OCI-M2 (cell line): ENCODE data around the gene RPS8.
"Not testable (repeated sequence)": the region's sequence is repeated elsewhere in the genome, so short reads cannot be mapped to it uniquely, and the experiment has no call there.

Source experiments
- DNase-seq: peaks from one replicate; lab custom pipeline; 2025; ENCODE audit not compliant: unreplicated experiment; lab: John Stamatoyannopoulos, UW

Gene RPS8

GRCh38 chr1:44802306-44803061, 27.1 kb downstream of the RPS8 start:
- no peak for DNase-seq

- DNase-seq, result no peak
Observed at GRCh38 chr1:44803062-44803311, 27.6 kb downstream of the RPS8 start.

DNA sequence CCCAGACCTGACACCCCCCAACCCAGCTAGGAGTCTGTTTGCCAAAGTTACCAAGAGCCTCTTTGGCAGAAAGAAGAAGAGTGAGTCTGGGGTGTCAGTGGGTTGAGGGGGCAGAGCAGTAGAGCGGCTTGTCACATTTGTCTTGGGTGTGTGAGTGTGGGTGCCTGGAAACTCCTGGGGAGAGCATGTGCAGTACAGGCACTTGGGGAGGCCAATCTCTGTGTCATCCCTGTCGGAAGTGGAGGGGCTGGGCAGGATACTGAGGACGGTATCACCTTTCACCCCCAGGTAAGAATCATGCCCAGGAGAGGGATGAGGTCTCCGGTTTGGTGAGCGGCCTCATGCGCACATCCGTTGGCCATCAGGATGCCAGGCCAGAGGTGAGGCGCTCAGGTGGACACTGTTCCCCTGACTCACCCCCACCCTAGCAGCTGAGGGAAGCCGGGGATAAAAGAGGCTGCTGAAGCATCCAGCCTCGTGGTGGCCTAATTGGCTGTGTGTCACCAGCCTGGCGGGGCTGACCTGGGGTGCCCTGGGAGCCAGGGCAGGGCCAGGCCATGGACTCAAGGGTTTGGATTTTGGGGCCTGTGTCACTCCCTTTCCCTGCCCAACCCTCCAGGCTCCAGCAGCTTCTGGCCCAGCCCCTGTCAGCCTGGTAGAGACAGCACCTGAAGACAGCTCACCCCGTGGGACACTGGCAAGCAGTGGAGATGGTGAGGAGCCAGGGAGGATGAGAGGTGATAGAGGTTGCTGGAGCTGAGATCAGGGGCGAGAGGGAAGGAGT, 28.2 kb downstream of the RPS8 start:
- no peak for DNase-seq

DNA sequence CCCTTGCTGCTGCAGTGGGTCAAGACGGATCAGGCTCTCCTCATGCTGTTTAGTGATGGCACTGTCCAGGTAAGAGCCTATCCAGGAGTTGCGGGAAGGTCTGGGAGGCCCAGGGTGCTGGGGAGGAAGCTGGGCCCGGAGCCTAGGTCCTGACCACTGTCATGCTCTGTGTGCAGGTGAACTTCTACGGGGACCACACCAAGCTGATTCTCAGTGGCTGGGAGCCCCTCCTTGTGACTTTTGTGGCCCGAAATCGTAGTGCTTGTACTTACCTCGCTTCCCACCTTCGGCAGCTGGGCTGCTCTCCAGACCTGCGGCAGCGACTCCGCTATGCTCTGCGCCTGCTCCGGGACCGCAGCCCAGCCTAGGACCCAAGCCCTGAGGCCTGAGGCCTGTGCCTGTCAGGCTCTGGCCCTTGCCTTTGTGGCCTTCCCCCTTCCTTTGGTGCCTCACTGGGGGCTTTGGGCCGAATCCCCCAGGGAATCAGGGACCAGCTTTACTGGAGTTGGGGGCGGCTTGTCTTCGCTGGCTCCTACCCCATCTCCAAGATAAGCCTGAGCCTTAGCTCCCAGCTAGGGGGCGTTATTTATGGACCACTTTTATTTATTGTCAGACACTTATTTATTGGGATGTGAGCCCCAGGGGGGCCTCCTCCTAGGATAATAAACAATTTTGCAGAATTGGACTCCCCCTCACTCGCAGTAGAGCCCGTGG, 30.1 kb downstream of the RPS8 start:
- DNase-seq, result no peak

DNA sequence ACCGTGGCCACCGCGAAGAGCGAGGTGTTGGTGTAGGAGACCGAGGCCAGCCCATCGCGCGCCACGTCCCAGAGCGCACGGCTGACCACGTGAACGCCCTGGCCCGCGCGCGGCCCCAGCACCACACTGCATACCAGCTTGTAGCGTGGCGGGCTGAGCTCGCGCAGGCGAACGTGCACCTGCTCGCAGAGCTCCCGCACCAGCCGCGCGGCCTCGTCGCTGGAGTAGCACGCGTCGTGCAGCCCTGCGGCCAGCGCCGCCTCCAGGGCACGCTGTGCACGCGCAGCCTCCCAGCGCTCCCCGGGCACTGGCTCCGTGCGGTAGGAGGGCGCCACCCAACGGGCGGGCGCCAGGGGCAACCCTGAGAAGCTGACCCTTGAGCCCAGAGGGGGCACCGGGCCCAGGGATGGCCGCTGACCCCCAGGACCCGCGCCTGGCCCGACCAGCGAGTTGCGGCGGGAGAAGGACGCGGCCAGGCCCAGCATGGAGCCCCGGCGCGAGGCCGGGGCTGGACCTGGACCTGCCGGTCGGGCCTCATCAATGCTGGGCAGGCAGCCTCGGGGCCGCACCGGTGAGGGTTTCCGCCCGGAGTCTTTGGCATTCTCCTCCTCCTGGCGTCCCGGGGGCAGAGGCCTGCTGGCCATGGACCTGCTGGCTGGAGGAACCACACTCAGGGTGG, 30.8 kb downstream of the RPS8 start:
- no peak for DNase-seq

DNA sequence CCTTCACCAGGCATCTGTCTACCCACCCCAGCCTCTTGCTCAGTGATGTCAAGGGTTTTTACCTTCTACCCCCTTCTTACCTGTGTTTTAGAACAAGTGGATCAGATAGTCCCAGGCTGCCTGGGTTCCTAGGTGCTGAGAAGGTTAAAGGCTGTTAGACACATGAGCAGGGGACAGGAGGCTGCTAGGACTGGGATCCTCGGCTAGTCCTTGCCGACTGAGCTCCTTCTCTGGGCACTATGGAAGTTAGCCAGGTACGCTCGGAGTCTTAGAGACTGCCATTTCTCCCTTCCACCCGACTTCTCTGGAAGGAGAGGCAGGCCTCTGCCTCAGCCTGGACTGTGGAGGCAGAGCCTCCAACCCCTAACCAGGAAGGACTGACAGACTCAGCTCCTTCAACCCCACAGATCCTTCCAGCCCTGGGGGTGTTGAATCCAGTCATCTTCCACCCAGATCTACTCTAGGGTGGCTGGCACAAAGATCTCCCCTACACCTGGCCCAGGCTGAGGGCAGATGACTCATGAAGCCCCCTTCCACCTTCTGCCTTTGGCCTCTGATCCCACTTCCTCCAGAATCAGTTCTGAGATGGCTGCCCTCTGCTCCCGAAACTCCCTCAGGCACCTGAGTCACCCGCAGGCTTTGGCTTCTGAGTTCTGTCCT, 31.5 kb downstream of the RPS8 start, which contains the start of gene DYNLT4:
Gene DYNLT4, minus strand, starts transcription at position 648 of the 660 bp plus-strand sequence. CDS start 683 bp downstream, outside the sequence.
- no peak for DNase-seq

DNA sequence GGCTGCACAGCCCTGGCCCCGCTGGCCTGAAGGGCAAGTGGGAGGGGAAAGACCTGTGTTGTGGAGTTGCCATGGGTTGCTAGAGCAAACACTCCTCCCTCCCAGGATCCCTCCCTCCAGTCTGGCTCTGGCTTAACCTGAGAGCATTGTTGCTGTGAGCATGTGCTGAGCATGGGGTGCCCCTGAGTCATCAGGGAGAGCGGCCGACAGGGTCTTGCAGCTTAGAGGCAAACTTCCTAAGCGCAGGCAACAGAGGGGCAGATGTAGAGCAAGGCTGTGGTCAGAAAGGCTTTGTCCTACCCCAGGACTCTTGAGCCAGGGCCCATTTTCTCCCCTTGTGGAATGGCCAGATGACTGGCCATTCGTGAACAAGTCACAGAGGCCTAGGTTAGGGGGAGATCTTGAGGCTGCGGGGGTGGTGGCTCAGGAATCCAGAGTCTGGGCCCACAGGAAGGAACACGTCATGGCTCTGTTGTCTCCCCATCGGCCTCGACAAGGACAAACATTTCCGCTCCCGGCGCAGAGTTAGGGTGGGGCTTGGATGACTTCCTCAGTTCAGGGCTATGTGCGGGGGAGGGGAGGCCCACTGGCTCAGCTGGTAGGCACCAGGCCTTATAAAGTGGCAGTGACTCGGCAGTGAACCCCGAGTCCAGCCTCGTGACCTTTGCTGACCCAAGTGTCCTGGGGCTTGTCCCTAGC, 32.2 kb downstream of the RPS8 start:
- DNase-seq, result peak; percentile 62

- no peak for DNase-seq
Observed at GRCh38 chr1:44808063-44808937, 33.0 kb downstream of the RPS8 start, which contains the start of gene BTBD19. Gene BTBD19 (plus strand): TSS chr1:44808523. CDS start chr1:44808821, 298 bp downstream.

DNA sequence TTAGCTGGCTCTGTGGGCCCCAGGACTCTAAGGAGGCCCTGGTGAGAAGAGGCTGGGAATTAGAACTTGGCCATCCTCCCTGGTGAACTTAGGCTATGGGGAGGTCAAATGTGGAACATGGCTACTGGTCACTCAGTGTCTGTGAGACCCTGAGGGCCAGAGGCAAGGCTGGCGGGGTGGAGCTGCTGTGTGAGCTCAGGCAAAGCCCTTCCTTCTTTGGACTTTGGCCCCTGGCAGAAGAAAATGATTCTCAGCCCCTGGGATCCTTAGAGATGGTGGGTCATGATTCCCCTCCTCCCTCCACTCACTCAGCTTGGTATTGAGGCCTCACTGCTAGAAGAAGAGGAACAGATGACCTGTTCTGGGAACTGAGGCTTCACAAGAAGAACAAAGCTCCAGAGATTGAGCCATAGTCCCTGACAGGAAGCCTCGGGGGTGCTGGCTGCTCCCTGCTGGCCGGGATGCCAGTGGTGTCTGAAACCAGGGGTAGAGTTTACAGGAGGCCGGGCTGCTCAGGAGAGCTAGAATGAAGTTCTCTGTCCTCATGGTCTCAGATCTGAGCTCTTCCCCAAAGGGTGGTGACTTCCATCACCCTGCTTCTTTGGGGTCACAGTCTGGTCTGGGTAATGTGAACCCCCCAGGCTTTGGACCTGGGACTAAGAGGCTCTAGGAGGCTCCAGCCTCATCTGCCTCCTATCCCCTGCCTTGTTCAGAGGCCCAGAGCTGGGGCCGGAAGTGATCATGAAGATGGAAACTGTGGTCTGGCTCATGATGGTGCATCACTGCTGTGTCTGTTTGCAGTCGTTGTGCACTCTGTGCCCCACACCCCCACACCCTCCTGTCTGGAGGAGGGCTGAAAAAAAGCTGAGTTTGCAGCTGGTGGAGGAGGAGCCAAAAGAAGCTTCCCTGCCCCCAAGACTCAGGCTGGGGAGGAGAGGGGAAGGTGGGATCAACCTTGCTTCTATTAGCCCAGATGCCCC, 33.9 kb downstream of the RPS8 start:
- DNase-seq, result no peak

DNA sequence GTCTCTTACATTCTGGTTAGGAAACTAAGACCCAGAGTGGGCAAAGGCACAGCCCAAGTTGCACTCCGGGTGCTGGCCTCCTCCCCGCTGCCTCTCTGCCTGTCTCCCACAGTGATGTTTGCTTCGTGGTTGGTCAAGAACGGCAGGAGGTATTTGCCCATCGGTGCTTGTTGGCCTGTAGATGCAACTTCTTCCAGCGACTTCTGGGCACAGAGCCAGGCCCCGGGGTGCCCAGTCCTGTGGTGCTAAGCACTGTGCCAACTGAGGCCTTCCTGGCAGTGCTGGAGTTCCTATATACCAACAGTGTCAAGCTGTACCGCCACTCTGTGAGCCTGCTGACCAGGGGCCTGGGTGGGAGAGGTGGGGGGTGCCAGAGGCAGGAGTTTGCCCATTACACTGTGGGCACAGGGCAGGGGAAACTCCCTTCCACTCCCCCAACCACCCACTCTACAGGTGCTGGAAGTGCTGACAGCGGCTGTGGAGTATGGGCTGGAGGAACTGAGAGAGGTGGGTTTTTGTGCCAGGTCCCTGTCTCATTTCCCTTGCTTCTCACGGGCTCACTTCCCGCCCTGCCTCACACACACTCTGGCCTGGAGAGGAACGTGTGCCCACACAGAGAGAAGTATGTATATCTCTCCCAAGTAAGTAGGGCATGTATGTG, 34.9 kb downstream of the RPS8 start:
- DNase-seq, result no peak

DNA sequence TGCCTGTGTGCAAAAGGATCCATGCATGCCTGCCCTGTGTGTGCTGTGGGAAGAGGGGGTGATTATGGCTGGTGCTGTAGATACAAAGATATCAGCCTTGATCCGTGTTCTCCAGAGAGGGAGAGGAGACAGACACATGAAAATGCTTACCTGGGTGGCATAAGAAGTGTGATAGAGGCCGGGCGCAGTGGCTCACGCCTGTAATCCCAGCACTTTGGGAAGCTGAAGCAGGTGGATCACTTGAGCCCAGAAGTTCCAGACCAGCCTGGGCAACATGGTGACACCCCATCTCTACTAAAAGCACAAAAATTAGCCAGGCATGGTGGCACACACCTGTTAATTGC, 35.4 kb downstream of the RPS8 start:
- DNase-seq, result not testable (repeated sequence)

GRCh38 chr1:44811234-44811633, 35.9 kb downstream of the RPS8 start:
- DNase-seq, result no peak

DNA sequence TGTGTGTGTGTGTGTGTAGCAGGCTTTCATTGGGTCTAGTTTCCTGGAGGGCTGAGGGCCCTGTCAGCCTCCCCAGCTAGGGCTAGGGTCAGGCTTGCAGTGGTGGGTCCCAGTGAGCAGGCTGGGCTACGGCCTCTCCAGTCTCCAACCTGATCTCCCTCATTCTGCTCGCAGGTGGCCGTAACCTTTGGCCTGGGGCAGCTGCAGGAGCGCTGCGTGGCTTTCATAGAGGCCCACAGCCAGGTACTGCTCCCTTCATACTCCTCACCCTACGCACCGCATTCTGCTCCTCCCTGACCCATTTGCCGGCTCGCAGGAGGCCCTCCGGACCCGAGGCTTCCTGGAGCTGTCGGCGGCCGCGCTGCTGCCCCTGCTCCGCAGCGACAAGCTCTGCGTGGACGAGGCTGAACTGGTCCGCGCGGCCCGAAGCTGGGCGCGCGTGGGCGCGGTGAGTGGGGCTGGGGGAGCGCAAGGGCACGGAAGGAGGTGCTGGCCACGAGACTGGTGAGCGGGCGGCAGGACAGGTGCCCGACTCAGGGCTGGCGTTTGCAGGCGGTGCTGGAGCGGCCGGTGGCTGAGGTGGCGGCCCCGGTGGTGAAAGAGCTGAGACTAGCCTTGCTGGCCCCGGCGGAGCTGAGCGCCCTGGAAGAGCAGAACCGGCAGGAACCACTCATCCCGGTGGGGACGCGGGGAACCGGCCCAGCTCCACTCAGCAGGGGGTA, 37.6 kb downstream of the RPS8 start:
- no peak for DNase-seq

- DNase-seq, result not testable (repeated sequence)
Observed at GRCh38 chr1:44815926-44816325, 40.6 kb downstream of the RPS8 start.

DNA sequence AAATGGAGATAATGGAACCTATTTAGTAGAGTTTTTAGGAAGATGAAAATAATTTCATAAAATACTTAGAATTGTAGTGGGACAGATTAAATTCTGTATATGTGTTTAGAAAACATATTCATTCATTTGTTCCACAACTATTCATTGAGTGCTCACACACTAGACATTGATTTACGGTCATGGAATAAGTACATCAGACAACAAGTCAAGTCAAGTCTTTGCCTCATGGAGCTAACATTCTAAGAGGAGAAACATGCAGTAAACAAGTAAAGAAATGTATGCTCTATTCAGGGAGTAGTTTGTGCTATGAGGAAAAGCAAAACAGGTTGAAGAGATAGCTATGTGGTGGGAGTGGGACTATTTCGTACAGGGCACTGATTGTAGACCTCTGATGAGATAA, 42.0 kb downstream of the RPS8 start:
- no peak for DNase-seq

DNA sequence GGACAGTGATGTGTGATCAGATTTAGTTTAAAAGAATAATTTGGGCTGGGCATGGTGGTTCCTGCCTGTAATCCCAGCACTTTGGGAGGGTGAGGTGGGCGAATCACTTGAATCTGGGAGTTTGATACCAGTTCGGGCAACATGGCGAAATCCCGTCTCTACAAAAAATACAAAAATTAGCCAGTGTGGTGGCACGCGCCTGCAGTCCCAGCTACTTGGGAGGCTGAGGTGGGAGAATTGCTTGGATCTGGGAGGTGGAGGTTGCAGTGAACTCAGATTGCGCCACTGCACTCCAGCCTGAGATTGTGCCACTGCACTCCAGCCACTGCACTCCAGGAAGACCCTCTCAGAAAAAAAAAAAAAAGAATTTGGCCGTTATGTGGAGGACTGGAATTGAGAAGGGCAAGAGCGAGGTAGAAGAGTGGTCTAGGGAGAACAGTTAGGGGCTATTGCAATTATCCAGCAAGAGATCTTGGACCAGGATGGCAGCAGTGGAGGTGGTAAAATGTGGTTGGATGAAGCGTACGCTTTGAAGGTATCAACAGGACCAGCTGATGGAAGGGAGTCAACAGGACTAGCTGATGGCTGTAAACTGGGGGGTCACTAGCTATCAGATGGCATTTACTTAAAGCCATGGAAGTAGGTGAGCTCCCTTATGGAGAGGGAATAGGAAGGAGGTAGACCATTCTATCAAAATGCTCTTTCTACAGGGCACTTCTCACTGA, 42.6 kb downstream of the RPS8 start:
- no peak for DNase-seq
